Stimulated activated CD8-positive, alpha-beta memory T cell treated with anti-CD3 and anti-CD28 coated beads, Interleukin-12 subunit alpha, Interleukin-12 subunit beta, amount 100 ng/mL, for 1 hour (primary cell): ENCODE results near the gene XG.
A peak's percentile ranks its signal among the peaks of the same experiment; 100 is the strongest.
"Not testable (repeated sequence)": the region's sequence is repeated elsewhere in the genome, so short reads cannot be mapped to it uniquely, and the experiment has no call there.

Source experiments
- DNase-seq: peaks from one replicate; pipeline ENCODE4 v3.0.0-alpha.2; 2020; ENCODE audit warnings: low read depth

The XG gene

GRCh38 chrX:2781226-2781571, 29.4 kb downstream of the XG start:
- no peak for DNase-seq

- DNase-seq, result no peak
Measured at GRCh38 chrX:2781698-2782097, 29.9 kb downstream of the XG start.

GRCh38 chrX:2782171-2782570, 30.3 kb downstream of the XG start:
- no peak for DNase-seq

GRCh38 chrX:2782778-2783177, 30.9 kb downstream of the XG start:
- no peak for DNase-seq

GRCh38 chrX:2784026-2784425, 32.2 kb downstream of the XG start:
- DNase-seq, result no peak

GRCh38 chrX:2785538-2785937, 33.7 kb downstream of the XG start:
- no peak for DNase-seq

GRCh38 chrX:2788980-2789379, 37.1 kb downstream of the XG start:
- DNase-seq, result no peak

- DNase-seq, result no peak
Measured at GRCh38 chrX:2789569-2789968, 37.7 kb downstream of the XG start.

GRCh38 chrX:2793752-2794151, 41.9 kb downstream of the XG start:
- DNase-seq, result no peak

GRCh38 chrX:2794336-2794735, 42.5 kb downstream of the XG start:
- no peak for DNase-seq

- DNase-seq, result not testable (repeated sequence)
Measured at GRCh38 chrX:2796808-2797207, 45.0 kb downstream of the XG start.

GRCh38 chrX:2799369-2799768, 47.5 kb downstream of the XG start:
- DNase-seq, result no peak

GRCh38 chrX:2799980-2800379, 48.1 kb downstream of the XG start:
- DNase-seq, result not testable (repeated sequence)

- no peak for DNase-seq
Measured at GRCh38 chrX:2801223-2801622, 49.4 kb downstream of the XG start.

- DNase-seq, result not testable (repeated sequence)
Measured at GRCh38 chrX:2802376-2803090, 50.7 kb downstream of the XG start.

- DNase-seq, result not testable (repeated sequence)
Measured at GRCh38 chrX:2803486-2803885, 51.6 kb downstream of the XG start.

- DNase-seq, result not testable (repeated sequence)
Measured at GRCh38 chrX:2804106-2804843, 52.4 kb downstream of the XG start.

- DNase-seq, result not testable (repeated sequence)
Measured at GRCh38 chrX:2804858-2805257, 53.0 kb downstream of the XG start.

GRCh38 chrX:2811271-2811670, 59.4 kb downstream of the XG start:
- no peak for DNase-seq

- DNase-seq, result peak; percentile 20
Measured at GRCh38 chrX:2812161-2812907, 60.5 kb downstream of the XG start.

- DNase-seq, result no peak
Measured at GRCh38 chrX:2817036-2817435, 65.2 kb downstream of the XG start.

GRCh38 chrX:2819345-2820135, 67.7 kb downstream of the XG start:
- no peak for DNase-seq
